Endothelial cell of umbilical vein (primary cell): ENCODE measurements around the gene GUCD1. TPM values are rescaled to one million over a fixed set of nuclear protein-coding genes. Genes with fewer than 3 reads are reported as not detected.

ENCODE experiments used
- BruUV-seq: library from RNA; stranded (reverse); fragments of 400-500 nt; replicated peaks from 2 replicates; lab custom pipeline; 2021; lab: Mats Ljungman, UMichigan
- CTCF ChIA-PET: fragments of 300-600, 350-600 bp; sonication (Branson Sonifier 250); formaldehyde crosslinking; loops from one replicate; lab custom pipeline; 2021; ENCODE audit warnings: antibody characterized with exemption, inconsistent platforms; lab: Charles Lee
- POLR2A ChIA-PET: fragments of 300-600, 350-600 bp; sonication (Branson Sonifier 250); formaldehyde crosslinking; loops from one replicate; lab custom pipeline; 2021; ENCODE audit warnings: antibody characterized with exemption, inconsistent platforms; lab: Charles Lee
- DNase-seq: peaks from one replicate; pipeline ENCODE4 v3.0.0-alpha.2; 2011; ENCODE audit warnings: low read depth, low spot score
- FAIRE-seq: peaks from 2 replicates; lab custom pipeline; 2011; peaks lifted over from hg19 to GRCh38; lab: Jason Lieb, UNC
- H2AFZ ChIP-seq: 2 replicates; pipeline ENCODE4 v1.6.0; 2012; ENCODE audit warnings: low read depth, low read length, control low read depth, inconsistent platforms
- H3K27ac ChIP-seq: 2 replicates; pipeline ENCODE4 v1.5.1; 2011; ENCODE audit warnings: low read depth, mild to moderate bottlenecking, control low read depth, low read length, moderate library complexity; ENCODE audit not compliant: insufficient read depth
- H3K27me3 ChIP-seq, 2 experiments: 2 replicates each; pipeline versions ENCODE4 v1.6.0 to v1.6.1; 2011; ENCODE audit warnings: low read length in 2 of 2, mixed read lengths in 1 of 2; ENCODE audit not compliant: control insufficient read depth in 2 of 2, insufficient read depth in 2 of 2
- H3K36me3 ChIP-seq, 2 experiments: 2 replicates in 1 of 2; 3 replicates in 1 of 2; pipeline ENCODE4 v1.5.1; 2011; ENCODE audit warnings: low read length in 2 of 2, mild to moderate bottlenecking in 1 of 2, moderate library complexity in 1 of 2; ENCODE audit not compliant: control insufficient read depth in 2 of 2, insufficient read depth in 2 of 2; ENCODE audit errors: extremely low read depth in 1 of 2
- H3K4me1 ChIP-seq: 3 replicates; pipeline ENCODE4 v1.5.1; 2011; ENCODE audit warnings: mild to moderate bottlenecking, low read length; ENCODE audit not compliant: control insufficient read depth, insufficient read depth; ENCODE audit errors: extremely low read depth
- H3K4me2 ChIP-seq: 2 replicates; pipeline ENCODE4 v1.6.1; 2011; ENCODE audit warnings: low read length, control low read depth, mixed read lengths; ENCODE audit not compliant: insufficient read depth
- H3K4me3 ChIP-seq, 3 experiments: fragments of 200-600 bp in 1 of 3; sonication (generic), shearing (Covaris generic) in 1 of 3; replicated peaks in 1 of 3; 2 replicates each; pipeline ENCODE4 v1.5.1; 2011 to 2016; ENCODE audit warnings: control low read depth in 3 of 3, low read length in 3 of 3, mild to moderate bottlenecking in 2 of 3, inconsistent platforms in 1 of 3, low read depth in 1 of 3, moderate library complexity in 1 of 3; ENCODE audit not compliant: insufficient read depth in 1 of 3
- H3K79me2 ChIP-seq: 2 replicates; pipeline ENCODE4 v1.6.0; 2012; ENCODE audit warnings: low read length, inconsistent platforms; ENCODE audit not compliant: control insufficient read depth, insufficient read depth
- H3K9ac ChIP-seq: replicated peaks from 2 replicates; pipeline ENCODE3; 2011; ENCODE audit warnings: low read length, control low read depth; ENCODE audit not compliant: insufficient read depth; ENCODE audit errors: extremely low read depth
- H3K9me1 ChIP-seq: replicated peaks from 3 replicates; pipeline ENCODE4 v1.6.0; 2011; ENCODE audit warnings: mild to moderate bottlenecking, low read length; ENCODE audit not compliant: control insufficient read depth, insufficient read depth; ENCODE audit errors: extremely low read depth
- H3K9me3 ChIP-seq: replicated peaks from 2 replicates; pipeline ENCODE4 v1.5.1; 2012; ENCODE audit warnings: low read length, inconsistent platforms; ENCODE audit not compliant: control insufficient read depth, insufficient read depth
- H4K20me1 ChIP-seq: replicated peaks from 2 replicates; pipeline ENCODE3; 2011; ENCODE audit warnings: mild to moderate bottlenecking, low read length; ENCODE audit not compliant: control insufficient read depth, insufficient read depth; ENCODE audit errors: extremely low read depth
- CTCF ChIP-seq, 2 donors: IDR thresholded peaks; 1 replicate in 1 of 2; 2 replicates in 1 of 2; pipeline ENCODE4 v1.5.1; 2011; ENCODE audit warnings: low read length in 2 of 2, mild to moderate bottlenecking in 2 of 2, moderate library complexity in 2 of 2, control low read depth in 1 of 2, inconsistent platforms in 1 of 2, low read depth in 1 of 2; ENCODE audit not compliant: insufficient read depth in 1 of 2; ENCODE audit errors: extremely low read depth in 1 of 2
- EZH2 ChIP-seq: IDR thresholded peaks from 2 replicates; pipeline ENCODE4 v1.6.1; 2012; ENCODE audit warnings: borderline replicate concordance, low read depth, mild to moderate bottlenecking, moderate library complexity, low read length, inconsistent platforms; ENCODE audit not compliant: severe bottlenecking
- FOS ChIP-seq: IDR thresholded peaks from 2 replicates; pipeline ENCODE4 v1.6.1; 2011; ENCODE audit warnings: mild to moderate bottlenecking, low read length, moderate library complexity, borderline replicate concordance; ENCODE audit not compliant: insufficient read depth
- GATA2 ChIP-seq: IDR thresholded peaks from 2 replicates; pipeline ENCODE4 v1.7.0; 2011; ENCODE audit warnings: low read depth, mild to moderate bottlenecking, moderate library complexity, mixed read lengths, low read length; ENCODE audit not compliant: insufficient read length, insufficient read depth
- JUN ChIP-seq: IDR thresholded peaks from 2 replicates; pipeline ENCODE4 v1.6.1; 2011; ENCODE audit warnings: borderline replicate concordance, low read depth; ENCODE audit not compliant: insufficient read length, insufficient read depth
- MYC ChIP-seq: IDR thresholded peaks from one replicate; pipeline ENCODE4 v1.6.1; 2011; ENCODE audit warnings: mild to moderate bottlenecking, low read depth, low read length
- POLR2A ChIP-seq: IDR thresholded peaks from 2 replicates; pipeline ENCODE4 v1.6.1; 2012; ENCODE audit warnings: low read depth, mild to moderate bottlenecking, control low read depth, low read length
- POLR2AphosphoS5 ChIP-seq: IDR thresholded peaks from 2 replicates; pipeline ENCODE4 v1.6.1; 2012; ENCODE audit warnings: low read depth, mild to moderate bottlenecking, control low read depth, low read length, moderate library complexity; ENCODE audit not compliant: insufficient read depth
- dilution Hi-C: fragments of 300-500 bp; cut with MboI; formaldehyde crosslinking; loops from one replicate; pipeline ENCODE4 v1.15.0; 2019; ENCODE audit warnings: low sequenced_read_pairs; ENCODE audit not compliant: extremely low pct_ligation_motif_present
- intact Hi-C: fragments of 100-400 bp; cut with micrococcal nuclease; formaldehyde crosslinking; loops from one replicate; pipeline ENCODE4 v1.10.0; 2022
- polyA plus RNA-seq, 4 experiments: library from polyadenylated mRNA; depleted of rRNA in 3 of 4; stranded (reverse) in 3 of 4; unstranded in 1 of 4; fragments of >200 nt; gene quantifications; 2 replicates each; pipeline versions ENCODE4 v1.2.1 to v1.2.3, GENCODE V29; 2011 to 2012; ENCODE audit warnings: missing spikeins in 1 of 4
- total RNA-seq: library from RNA; stranded (reverse); gene quantifications from 2 replicates; pipeline ENCODE4 v1.2.3, GENCODE V29; 2021
- TF ChIP-seq, protein P1 (sequence below): IDR thresholded peaks from 2 replicates; pipeline ENCODE4 v1.6.1; 2011; ENCODE audit not compliant: insufficient read depth, insufficient read length

The GUCD1 gene
- total and polyA plus RNA-seq, 2 donors (not counting 3 experiments of a cell fraction or from before 2014, with no cell fraction given): 116 to 138 TPM

DNA sequence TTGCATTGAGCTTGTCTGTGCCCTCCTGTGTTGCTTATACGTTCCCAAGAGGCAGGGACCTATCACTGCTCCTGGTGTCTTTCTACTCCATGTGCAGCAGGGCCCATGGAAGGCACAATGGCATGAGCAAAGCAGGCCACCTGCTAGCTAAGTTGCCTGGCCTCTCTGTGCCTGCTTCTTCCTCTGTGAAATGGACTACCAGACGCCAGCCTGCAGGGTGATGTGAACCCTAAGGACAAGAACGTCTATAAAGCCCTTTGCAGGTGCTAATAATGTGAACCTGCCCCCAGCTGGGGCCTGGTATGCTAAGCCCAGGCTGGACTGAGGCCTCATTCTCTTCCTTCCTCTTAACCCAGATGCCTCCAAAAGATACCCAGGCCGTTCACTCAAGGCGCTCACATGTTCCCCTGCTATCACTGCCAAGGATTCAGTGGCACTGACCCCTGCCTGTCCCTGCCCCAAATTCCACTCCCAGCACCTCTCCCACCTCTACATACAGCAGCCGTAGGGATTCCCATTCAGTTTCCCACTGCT lies 4.0 kb downstream of the GUCD1 start:
- Histone ChIP-seq H4K20me1 (no peaks in the 10 kb centered on the region), H2AFZ (no peak overlapping the region), H3K9me3 (no peaks in the 10 kb centered on the region), H3K36me3 (peaks cover 0 to 28% of the 10 kb centered on the region in 2 experiments), H3K4me3 (no peak overlapping the region), H3K27me3 (no peaks in the 10 kb centered on the region), H3K9me1 (no peaks in the 10 kb centered on the region), H3K4me2 (no peak overlapping the region), H3K27ac (no peak overlapping the region), H3K9ac (no peak overlapping the region), H3K4me1 (peaks cover 10% of the 10 kb centered on the region), H3K79me2 (peaks cover 49% of the 10 kb centered on the region)
- TF ChIP-seq JUN (no peak), FOS (no peak), GATA2 (no peak), CTCF (IDR thresholded peaks at IDR 0.05; ENCODE audit: extremely low read depth in 1 of 2, insufficient read depth in 1 of 2, low read depth in 1 of 2, low read length in 2 of 2) (no peak), POLR2AphosphoS5 (no peak), MYC (no peak), POLR2A (no peak), EZH2 (no peak)
- TF ChIP-seq, protein P1, sequence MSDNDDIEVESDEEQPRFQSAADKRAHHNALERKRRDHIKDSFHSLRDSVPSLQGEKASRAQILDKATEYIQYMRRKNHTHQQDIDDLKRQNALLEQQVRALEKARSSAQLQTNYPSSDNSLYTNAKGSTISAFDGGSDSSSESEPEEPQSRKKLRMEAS: no peak
- no TSS peak for BruUV-seq
- no peak for FAIRE-seq
- dilution Hi-C loops: no loop called here
- POLR2A ChIA-PET: no interaction called here
- DNase-seq: no peak
- intact Hi-C loops: no loop called here
- CTCF ChIA-PET: no interaction called here
